ENCODE measurements around the gene DEFB108B. TPM values are rescaled to one million over a fixed set of nuclear protein-coding genes. Genes with fewer than 3 reads are reported as not detected.
"Not testable (repeated sequence)": the region's sequence is repeated elsewhere in the genome, so short reads cannot be mapped to it uniquely, and the experiment has no call there.

The DEFB108B gene
- total RNA-seq, 1 donor from 2014 or later = not detected

- H3K36me3 Mint-ChIP-seq (ENCODE audit: low read depth, unreplicated experiment); DNase-seq (ENCODE audit: low spot score); H3K27ac Mint-ChIP-seq (ENCODE audit: unreplicated experiment); H3K9me3 Mint-ChIP-seq (ENCODE audit: unreplicated experiment); H3K27me3 Mint-ChIP-seq (ENCODE audit: unreplicated experiment); H3K4me1 Mint-ChIP-seq (ENCODE audit: unreplicated experiment); H3K4me3 Mint-ChIP-seq (ENCODE audit: unreplicated experiment): not testable (repeated sequence)
Measured at GRCh38 chr11:71885806-71886205, 52.8 kb downstream of the DEFB108B start.

Other genes with a start within 250 kb of the DEFB108B start
- not detected for gene DEFB131B, start 45.3 kb downstream of the DEFB108B start, total RNA-seq (ENCODE audit: unreplicated experiment)
- gene XNDC1N, start 95.4 kb downstream of the DEFB108B start, total RNA-seq (ENCODE audit: unreplicated experiment) = 3.5 TPM
- 37.3 TPM for gene RNF121, start 95.8 kb downstream of the DEFB108B start, total RNA-seq (ENCODE audit: unreplicated experiment)
- gene IL18BP, start 165.7 kb downstream of the DEFB108B start, total RNA-seq (ENCODE audit: unreplicated experiment) = 17.7 TPM
- gene NUMA1, start 247.3 kb downstream of the DEFB108B start, total RNA-seq (ENCODE audit: unreplicated experiment) = 173 TPM
- gene LRRC51, start 247.7 kb downstream of the DEFB108B start, total RNA-seq (ENCODE audit: unreplicated experiment) = 5.8 TPM

Data from endothelial cell (in vitro differentiated cells).